GM12878 (cell line): ENCODE measurements around the gene RRAGD.

Experiments
- ETV6 ChIP-seq, 2 experiments: fragments of 450-650 bp in 1 of 2; IDR thresholded peaks in 1 of 2; conservative IDR thresholded peaks in 1 of 2; 2 replicates each; pipeline ENCODE4 v1.6.1; 2014; ENCODE audit warnings: antibody characterized with exemption in 1 of 2, borderline replicate concordance in 1 of 2, low read depth in 1 of 2, mild to moderate bottlenecking in 1 of 2, moderate library complexity in 1 of 2
- FOS ChIP-seq: IDR thresholded peaks from 3 replicates; pipeline ENCODE4 v1.6.1; 2011; ENCODE audit warnings: borderline replicate concordance; ENCODE audit not compliant: insufficient read length; ENCODE audit errors: extremely low read depth
- FOXK2 ChIP-seq: fragments of 450-650 bp; IDR thresholded peaks from 2 replicates; pipeline ENCODE4 v1.6.1; 2017; ENCODE audit warnings: mild to moderate bottlenecking, moderate library complexity
- JUND ChIP-seq: IDR thresholded peaks from 2 replicates; pipeline ENCODE4 v1.6.1; 2012; ENCODE audit warnings: low read depth, mild to moderate bottlenecking, low read length, improper control_type of control experiment, moderate library complexity
- MAX ChIP-seq: IDR thresholded peaks from 2 replicates; pipeline ENCODE4 v1.6.1; 2012; ENCODE audit warnings: low read depth, low read length, improper control_type of control experiment
- NFYB ChIP-seq: IDR thresholded peaks from 2 replicates; pipeline ENCODE4 v1.6.1; 2011; ENCODE audit warnings: low read depth, mild to moderate bottlenecking, low read length, improper control_type of control experiment, moderate library complexity; ENCODE audit not compliant: insufficient read depth
- POLR2AphosphoS5 ChIP-seq: IDR thresholded peaks from 2 replicates; pipeline ENCODE4 v1.6.1; 2011; ENCODE audit warnings: mild to moderate bottlenecking, low read length, inconsistent platforms
- SUPT20H ChIP-seq: IDR thresholded peaks from 2 replicates; pipeline ENCODE4 v1.6.1; 2011; ENCODE audit warnings: low read depth, mild to moderate bottlenecking, low read length, moderate library complexity, borderline replicate concordance; ENCODE audit not compliant: control insufficient read depth
- TF ChIP-seq, protein P1 (sequence below), 3 experiments: IDR thresholded peaks in 2 of 3; conservative IDR thresholded peaks in 1 of 3; 2 replicates each; pipeline ENCODE4 v1.5.1; 2011; ENCODE audit warnings: low read depth in 3 of 3, low read length in 3 of 3, mild to moderate bottlenecking in 3 of 3, control low read depth in 2 of 3, moderate library complexity in 2 of 3, inconsistent platforms in 1 of 3, mixed read lengths in 1 of 3; ENCODE audit not compliant: control insufficient read depth in 2 of 3, insufficient read depth in 1 of 3; ENCODE audit errors: extremely low read depth in 1 of 3
- TF ChIP-seq, protein P2 (sequence below): fragments of 450-650 bp; formaldehyde crosslinking; IDR thresholded peaks from 2 replicates; pipeline ENCODE4 v1.4.0; 2022; ENCODE audit warnings: mild to moderate bottlenecking, moderate library complexity

DNA sequence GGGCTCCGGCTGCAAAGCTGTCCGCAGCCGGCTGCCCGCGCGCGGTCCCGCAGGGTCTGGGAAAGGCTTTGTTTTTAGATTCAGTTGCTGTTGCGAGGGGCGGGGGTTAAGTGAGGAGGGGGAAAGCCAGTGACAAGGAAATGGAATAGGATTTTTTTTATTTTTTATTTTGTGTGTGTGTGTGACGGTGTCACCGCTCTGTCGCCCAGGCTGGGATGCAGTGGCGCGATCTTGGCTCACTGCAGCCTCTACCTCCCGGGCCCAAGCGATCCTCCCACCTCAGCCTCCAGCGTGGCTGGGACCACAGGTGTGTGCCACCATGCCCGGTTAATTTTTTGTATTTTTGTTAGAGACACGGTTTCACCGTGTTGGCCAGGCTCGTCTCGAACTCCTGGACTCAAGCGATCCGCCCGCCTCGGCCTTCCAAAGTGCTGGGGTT, 58.9 kb downstream of the RRAGD start:
- TF ChIP-seq NFYB: no peak
- TF ChIP-seq, protein P1, sequence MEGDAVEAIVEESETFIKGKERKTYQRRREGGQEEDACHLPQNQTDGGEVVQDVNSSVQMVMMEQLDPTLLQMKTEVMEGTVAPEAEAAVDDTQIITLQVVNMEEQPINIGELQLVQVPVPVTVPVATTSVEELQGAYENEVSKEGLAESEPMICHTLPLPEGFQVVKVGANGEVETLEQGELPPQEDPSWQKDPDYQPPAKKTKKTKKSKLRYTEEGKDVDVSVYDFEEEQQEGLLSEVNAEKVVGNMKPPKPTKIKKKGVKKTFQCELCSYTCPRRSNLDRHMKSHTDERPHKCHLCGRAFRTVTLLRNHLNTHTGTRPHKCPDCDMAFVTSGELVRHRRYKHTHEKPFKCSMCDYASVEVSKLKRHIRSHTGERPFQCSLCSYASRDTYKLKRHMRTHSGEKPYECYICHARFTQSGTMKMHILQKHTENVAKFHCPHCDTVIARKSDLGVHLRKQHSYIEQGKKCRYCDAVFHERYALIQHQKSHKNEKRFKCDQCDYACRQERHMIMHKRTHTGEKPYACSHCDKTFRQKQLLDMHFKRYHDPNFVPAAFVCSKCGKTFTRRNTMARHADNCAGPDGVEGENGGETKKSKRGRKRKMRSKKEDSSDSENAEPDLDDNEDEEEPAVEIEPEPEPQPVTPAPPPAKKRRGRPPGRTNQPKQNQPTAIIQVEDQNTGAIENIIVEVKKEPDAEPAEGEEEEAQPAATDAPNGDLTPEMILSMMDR (IDR thresholded peaks at IDR 0.05 in 2 of 3, conservative IDR thresholded peaks at IDR 0.05 in 1 of 3; ENCODE audit: control insufficient read depth in 2 of 3, extremely low read depth in 1 of 3, insufficient read depth in 1 of 3, low read depth in 3 of 3, low read length in 3 of 3): no peak
- no peak for TF ChIP-seq MAX
- no peak for TF ChIP-seq ETV6 (conservative IDR thresholded peaks at IDR 0.05 in 1 of 2, IDR thresholded peaks at IDR 0.05 in 1 of 2; ENCODE audit: borderline replicate concordance in 1 of 2, low read depth in 1 of 2)
- no peak for TF ChIP-seq FOXK2
- TF ChIP-seq, protein P2, sequence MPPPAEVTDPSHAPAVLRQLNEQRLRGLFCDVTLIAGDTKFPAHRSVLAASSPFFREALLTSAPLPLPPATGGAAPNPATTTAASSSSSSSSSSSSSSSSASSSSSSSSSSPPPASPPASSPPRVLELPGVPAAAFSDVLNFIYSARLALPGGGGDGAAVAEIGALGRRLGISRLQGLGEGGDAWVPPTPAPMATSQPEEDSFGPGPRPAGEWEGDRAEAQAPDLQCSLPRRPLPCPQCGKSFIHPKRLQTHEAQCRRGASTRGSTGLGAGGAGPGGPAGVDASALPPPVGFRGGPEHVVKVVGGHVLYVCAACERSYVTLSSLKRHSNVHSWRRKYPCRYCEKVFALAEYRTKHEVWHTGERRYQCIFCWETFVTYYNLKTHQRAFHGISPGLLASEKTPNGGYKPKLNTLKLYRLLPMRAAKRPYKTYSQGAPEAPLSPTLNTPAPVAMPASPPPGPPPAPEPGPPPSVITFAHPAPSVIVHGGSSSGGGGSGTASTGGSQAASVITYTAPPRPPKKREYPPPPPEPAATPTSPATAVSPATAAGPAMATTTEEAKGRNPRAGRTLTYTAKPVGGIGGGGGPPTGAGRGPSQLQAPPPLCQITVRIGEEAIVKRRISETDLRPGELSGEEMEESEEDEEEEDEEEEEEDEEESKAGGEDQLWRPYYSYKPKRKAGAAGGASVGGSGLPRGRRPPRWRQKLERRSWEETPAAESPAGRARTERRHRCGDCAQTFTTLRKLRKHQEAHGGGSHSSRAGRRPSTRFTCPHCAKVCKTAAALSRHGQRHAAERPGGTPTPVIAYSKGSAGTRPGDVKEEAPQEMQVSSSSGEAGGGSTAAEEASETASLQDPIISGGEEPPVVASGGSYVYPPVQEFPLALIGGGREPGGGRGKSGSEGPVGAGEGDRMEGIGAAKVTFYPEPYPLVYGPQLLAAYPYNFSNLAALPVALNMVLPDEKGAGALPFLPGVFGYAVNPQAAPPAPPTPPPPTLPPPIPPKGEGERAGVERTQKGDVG (CRISPR knock-in tag): no peak
- no peak for TF ChIP-seq POLR2AphosphoS5
- no peak for TF ChIP-seq SUPT20H
- TF ChIP-seq FOS: no peak
- no peak for TF ChIP-seq JUND
